ENCODE results near the gene WASF1.

The WASF1 gene
- total RNA-seq: 0.38 to 1.7 (median 1.4) reads per million in 3 experiments

DNA sequence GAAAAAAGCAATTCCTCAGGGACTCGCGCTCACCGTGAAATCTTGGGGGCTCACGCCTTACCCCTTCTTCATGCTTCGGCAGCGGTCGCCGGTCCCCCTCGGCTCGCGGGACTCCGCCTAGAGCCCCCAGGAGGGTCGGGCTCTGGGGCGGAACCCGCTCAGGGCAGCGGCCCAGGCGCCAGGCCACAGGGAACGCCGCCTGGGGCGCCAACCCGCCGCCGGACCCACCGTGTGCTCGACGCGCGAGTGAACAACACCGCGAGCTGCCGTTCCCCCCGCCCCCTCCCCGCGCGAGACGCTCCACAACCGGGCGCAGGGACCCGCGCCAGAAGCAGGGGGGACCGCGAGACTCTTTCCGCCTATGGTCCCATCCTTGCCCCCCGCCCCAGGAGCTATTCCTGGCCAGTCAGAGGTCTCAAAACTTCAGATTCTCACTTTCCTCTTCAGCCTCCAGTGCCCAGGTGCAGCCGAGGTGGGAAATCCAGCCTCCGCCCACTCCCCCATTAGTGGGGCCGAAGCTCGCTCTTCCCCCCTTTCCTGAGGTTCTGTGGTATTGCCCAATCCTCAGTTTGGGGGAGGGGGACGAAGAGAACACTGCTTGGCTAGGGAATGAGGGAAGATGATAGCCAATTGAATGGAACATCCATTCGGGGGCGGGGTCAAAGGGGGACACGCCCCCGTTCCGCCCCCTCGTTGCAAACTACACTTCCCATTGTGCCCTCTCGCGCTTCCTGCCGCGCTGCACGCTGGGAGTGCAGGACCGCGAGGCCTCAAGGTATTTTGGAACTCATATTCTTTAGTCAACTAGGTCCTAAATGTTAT is at the start of gene WASF1:
Gene WASF1 (minus strand): TSS at position 265 of the 822 bp plus-strand sequence. CDS start 52,069 bp downstream, outside the sequence.
- DNase-seq: peak; percentile 91

DNA sequence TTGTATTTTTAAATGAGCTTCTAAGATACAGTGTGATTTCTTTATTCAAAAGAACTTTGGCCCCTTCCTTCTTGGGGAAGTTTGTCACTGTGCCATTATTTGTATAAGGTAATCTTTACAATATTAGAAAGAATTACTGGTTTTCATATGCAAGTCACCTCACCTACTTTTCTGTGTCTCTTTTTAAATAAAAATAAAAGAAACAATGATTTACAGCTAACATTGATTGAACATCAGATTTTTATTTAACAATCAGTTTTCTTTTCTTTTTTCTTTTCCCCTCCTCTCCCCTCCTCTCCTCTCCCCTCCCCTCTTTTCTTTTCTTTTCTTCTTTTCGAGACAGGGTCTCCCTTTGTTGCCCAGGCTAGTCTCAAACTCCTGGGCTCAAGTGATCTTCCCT is 46.8 kb upstream of the WASF1 start:
- no peak for DNase-seq

- no peak for DNase-seq
These were observed 42.3 kb upstream of the WASF1 start for GRCh38 chr6:110221738-110222137.

GRCh38 chr6:110217266-110217665 is 37.8 kb upstream of the WASF1 start:
- DNase-seq: no peak

DNA sequence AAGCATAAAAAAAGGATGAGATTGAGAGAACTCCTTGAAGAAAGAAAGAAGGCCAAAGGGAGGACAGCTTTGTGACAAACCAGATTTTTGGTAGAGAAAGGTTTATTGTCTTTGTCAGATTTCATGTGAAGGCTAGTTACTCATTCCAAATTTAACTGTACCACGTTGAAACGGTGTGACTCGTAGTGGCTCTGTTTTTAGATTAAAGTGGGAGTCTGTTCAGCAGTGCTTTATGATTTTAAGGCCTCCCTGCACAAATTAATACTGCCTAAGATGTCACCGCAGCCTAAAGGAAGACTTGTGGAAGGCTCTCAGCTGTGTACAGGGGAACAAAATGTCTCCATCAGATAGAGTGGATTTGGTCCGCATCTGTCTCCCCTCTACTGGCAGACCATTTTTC is 36.7 kb upstream of the WASF1 start:
- DNase-seq: no peak

GRCh38 chr6:110214338-110214737 is 34.9 kb upstream of the WASF1 start:
- DNase-seq: no peak

DNA sequence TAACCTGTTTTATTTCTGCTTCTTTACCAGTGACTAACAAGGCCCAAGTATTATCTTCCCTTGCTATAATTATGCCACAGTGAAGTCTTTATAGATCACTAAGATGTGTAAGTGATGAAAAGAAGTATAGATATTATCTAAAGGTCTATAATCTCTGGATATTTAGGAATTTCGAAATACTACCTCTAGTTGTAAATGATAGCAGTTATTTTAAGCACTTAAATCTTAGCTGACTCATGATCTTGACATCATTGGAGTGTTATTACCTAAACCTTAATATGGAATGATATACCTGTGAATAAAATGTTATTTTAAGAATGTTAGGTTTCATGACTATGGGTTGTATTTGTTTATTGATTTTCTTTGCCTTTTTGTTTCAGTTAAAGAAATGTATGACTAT is 32.3 kb upstream of the WASF1 start:
- DNase-seq: no peak

- no peak for DNase-seq
These were observed 28.2 kb upstream of the WASF1 start for GRCh38 chr6:110207652-110208051.

DNA sequence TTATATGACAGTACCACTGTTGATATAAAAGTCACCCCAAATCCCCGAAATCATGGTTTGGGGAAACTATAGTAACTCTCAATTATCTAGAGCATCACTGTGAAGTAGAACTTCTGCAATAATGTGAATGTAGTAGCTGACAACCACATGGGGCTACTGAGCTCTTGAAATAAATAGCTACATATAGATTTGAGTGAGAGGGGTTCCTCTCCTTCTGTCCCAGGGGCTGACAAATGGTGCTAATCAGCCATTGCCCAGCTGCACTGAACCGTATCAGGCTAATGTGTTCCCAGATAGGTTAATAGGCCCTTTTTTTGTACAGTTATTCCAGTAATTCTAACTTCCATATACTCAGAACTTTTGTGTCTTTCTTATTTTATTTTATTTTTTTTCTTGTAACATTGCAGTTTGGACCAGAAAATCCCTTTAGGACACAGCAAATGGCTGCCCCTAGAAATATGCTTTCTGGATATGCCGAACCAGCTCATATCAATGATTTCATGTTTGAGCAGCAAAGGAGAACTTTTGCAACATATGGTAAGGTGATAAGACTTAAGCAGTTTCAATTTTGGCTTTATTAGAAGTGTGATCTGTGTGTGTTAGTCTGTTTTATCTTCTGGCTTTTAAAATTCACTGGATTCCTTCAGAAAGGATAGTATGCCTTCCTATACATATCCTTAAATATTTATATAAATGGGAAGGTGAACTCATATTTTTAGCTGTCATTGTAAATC is 21.8 kb upstream of the WASF1 start:
- no peak for DNase-seq

DNA sequence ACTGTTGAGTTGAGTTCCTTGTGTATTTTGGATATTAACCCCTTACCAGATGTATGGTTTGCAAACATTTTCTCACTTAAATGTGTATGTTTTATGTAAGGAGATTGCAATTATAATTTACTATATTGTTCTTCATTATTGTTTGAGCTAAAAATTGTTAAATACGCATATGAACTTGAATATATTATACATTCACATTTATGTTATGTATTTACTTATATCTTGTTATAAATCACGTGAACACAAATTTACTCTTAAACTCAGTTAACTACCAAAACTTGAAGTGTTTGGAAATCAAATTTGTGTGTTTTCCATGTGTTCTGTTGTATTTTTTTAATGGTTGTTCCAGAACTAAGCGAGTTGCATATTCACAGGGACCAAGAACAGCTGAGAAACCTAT is 19.1 kb upstream of the WASF1 start:
- no peak for DNase-seq

DNA sequence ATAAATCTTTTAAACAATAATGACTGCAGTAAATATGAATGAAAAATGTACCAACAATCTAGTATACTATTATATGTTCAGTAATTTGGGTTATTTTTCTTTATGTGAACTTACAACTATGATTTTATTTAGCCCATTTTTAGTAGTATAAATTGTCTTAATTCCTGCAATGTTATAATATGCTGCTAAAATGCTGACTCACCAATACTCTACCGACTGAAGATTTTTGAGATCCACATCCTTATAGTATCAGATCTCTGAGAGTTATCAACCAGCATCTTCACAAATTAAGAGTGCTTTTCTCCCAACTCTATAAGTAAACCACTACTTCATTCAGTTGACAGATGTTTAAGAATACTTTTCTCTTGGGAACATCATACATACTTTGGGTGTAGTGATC is 17.4 kb upstream of the WASF1 start:
- no peak for DNase-seq

- no peak for DNase-seq
These were observed 16.2 kb upstream of the WASF1 start for GRCh38 chr6:110195639-110196038.

DNA sequence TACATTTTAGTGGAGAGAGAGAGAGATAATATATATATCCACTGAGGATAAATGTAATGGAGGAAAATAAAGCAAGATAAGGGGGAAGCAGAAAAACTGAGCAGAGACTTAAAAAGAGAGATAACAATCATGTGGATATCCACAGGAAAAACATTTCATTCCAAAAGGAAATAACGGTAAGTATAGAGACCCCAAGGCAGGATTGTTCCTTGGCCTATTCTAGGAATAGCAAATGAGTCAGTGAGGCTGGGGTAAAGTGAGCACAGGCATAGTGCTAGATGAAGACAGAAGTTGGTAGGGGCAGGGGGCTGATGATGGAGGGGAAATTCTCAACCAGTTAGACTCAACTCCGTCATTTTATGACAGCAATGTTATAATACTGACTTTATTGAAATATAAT is 12.0 kb upstream of the WASF1 start:
- DNase-seq: no peak

DNA sequence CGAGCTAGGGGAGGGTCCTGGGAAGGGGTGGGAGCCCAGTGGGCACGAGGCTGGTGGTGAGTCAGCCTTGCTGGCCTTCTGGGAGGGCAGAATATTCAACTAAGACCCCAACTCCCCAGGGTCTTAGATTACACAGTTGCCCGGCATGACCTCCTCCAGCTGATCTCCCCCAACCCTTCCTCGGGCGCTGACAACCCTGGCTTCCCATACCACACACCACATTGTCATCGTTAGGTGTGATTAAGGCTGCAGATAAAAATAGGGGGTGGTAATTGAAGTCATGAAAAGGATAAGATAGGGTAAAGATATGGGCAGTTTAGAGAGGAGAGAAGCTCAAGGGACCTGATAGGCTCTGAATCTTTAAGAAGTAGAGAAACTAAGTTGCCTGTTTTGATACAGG is 11.3 kb upstream of the WASF1 start:
- DNase-seq: no peak

DNA sequence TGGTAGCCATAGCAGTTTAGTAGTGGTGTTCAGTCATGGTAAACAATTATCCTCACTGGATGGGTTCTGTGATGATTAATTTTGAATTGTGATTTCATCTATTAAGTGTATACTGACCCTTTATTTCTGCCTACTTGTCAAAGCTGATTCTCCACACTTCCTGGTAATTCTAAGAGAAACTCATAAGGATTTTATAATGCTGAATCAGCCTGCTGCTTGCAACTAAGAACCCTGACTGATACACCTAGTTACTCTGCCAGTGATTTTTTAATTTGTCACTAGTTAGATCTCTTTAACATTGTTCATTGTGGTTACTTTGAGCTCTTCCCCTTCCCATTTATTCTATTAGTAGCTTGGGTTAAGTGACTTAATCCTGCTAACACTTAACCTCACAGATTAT is 9.3 kb upstream of the WASF1 start:
- no peak for DNase-seq

GRCh38 chr6:110185879-110186278 is 6.4 kb upstream of the WASF1 start:
- no peak for DNase-seq

GRCh38 chr6:110183292-110183885 is 3.9 kb upstream of the WASF1 start:
- DNase-seq: no peak

- DNase-seq: no peak
These were observed 1.9 kb upstream of the WASF1 start for GRCh38 chr6:110181131-110182030.

DNA sequence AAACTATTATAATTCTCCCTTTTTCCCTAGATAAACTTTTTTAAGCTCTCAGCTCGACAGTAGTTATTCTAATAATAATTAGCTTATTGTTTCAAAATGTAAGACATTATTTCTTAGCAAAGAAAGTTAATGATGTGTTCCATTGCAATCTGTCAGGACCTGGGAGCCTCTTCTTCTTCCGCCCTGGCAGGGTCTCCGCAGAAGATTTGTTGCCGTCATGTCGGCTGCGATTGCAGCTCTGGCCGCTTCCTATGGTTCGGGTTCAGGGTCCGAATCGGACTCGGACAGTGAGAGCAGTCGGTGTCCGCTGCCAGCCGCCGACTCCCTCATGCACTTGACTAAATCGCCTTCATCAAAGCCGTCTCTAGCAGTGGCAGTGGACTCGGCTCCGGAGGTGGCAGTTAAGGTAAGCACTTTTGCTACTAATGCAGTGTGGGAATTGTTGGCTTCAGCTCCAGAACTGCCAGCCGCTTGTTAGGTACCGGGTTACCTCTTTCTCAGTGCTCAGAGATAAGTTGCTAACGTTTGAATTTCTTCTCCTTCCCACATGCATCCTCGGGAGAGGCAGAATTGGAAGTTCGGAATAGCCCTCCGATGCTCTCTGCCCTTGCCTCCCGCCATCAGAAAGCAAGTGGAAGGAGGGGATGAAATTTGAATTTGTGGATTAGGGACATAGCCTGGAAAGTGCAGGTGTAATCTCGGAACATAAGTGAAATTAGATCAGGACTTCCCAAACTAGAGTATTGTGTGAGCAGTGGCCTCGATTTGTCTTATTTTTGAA is 948 bp upstream of the WASF1 start, which contains the start of gene CDC40:
Gene CDC40 (plus strand): TSS at position 200 of the 781 bp plus-strand sequence. CDS start 18 bp downstream, at position 218.
- DNase-seq: no peak

GRCh38 chr6:110178626-110179405 is 654 bp downstream of the WASF1 start:
- DNase-seq: peak; percentile 73

Data from central memory CD4-positive, alpha-beta T cell (primary cell).